K562 (cell line): ENCODE data around the gene RAP1A.

Source experiments
- CEBPZ ChIP-seq: fragments of 150-350 bp; IDR thresholded peaks from 2 replicates; pipeline ENCODE4 v1.6.1; 2014; ENCODE audit warnings: low read depth, mild to moderate bottlenecking, low read length, borderline replicate concordance
- ETV6 ChIP-seq, 3 experiments: fragments of 150-350 bp in 1 of 3; sonication (generic) in 1 of 3; formaldehyde crosslinking in 1 of 3; IDR thresholded peaks; 2 replicates each; pipeline versions ENCODE4 v1.6.1 to v1.8.0; 2014 to 2022; ENCODE audit warnings: borderline replicate concordance in 2 of 3, low read depth in 2 of 3, antibody characterized with exemption in 1 of 3, low read length in 1 of 3, mild to moderate bottlenecking in 1 of 3, missing genetic modification reagents in 1 of 3
- POLR2A ChIP-seq: fragments of 450-650 bp; conservative IDR thresholded peaks from 2 replicates; pipeline ENCODE4 v1.6.1; 2016
- POLR2AphosphoS5 ChIP-seq: IDR thresholded peaks from 2 replicates; pipeline ENCODE4 v1.6.1; 2011; ENCODE audit warnings: mild to moderate bottlenecking, low read depth, low read length, moderate library complexity; ENCODE audit not compliant: control insufficient read depth, insufficient read depth
- RB1 ChIP-seq: fragments of 450-650 bp; IDR thresholded peaks from 2 replicates; pipeline ENCODE4 v1.6.1; 2017; ENCODE audit warnings: low read depth, mild to moderate bottlenecking

GRCh38 chr1:111704776-111705175 is 85.2 kb downstream of the RAP1A start:
- TF ChIP-seq RB1: no peak
- no peak for TF ChIP-seq POLR2AphosphoS5
- no peak for TF ChIP-seq POLR2A
- TF ChIP-seq CEBPZ: no peak
- TF ChIP-seq ETV6 (IDR thresholded peaks at IDR 0.05; ENCODE audit: borderline replicate concordance in 1 of 2, low read depth in 2 of 2, low read length in 1 of 2): no peak
- TF ChIP-seq ETV6 (CRISPR knock-in tag; IDR thresholded peaks at IDR 0.05; ENCODE audit: borderline replicate concordance): no peak
